Testis (tissue), 3 donors: ENCODE data around the gene MYH11. TPM values are rescaled to one million over a fixed set of nuclear protein-coding genes. Genes with fewer than 3 reads are reported as not detected.

Experiments used
- DNase-seq: peaks from one replicate; pipeline ENCODE4 v3.0.0-alpha.2; 2019
- H3K27ac ChIP-seq, 2 donors: fragments of 200-600 bp; sonication (generic); one replicate each; pipeline ENCODE4 v1.5.1; 2019
- H3K27me3 ChIP-seq: fragments of 200-600 bp; sonication (generic); one replicate; pipeline ENCODE4 v1.5.1; 2019
- H3K36me3 ChIP-seq: fragments of 200-600 bp; sonication (generic); one replicate; pipeline ENCODE4 v1.5.1; 2017; ENCODE audit warnings: low read depth; ENCODE audit errors: missing control alignments
- H3K4me1 ChIP-seq: fragments of 200-600 bp; sonication (generic); one replicate; pipeline ENCODE4 v1.5.1; 2019
- H3K4me3 ChIP-seq, 2 donors: fragments of 200-600 bp; sonication (generic); one replicate each; pipeline ENCODE4 v1.5.1; 2017 to 2019
- H3K9me3 ChIP-seq: fragments of 200-600 bp; sonication (generic); one replicate; pipeline ENCODE4 v1.5.1; 2017
- CTCF ChIP-seq, 3 experiments: fragments of 450-650 bp in 2 of 3; fragments of 200-600 bp in 1 of 3; sonication (generic) in 1 of 3; IDR thresholded peaks; one replicate each; pipeline ENCODE4 v1.5.1; 2016 to 2019; ENCODE audit warnings: antibody characterized with exemption in 3 of 3, mild to moderate bottlenecking in 2 of 3, moderate library complexity in 1 of 3
- POLR2A ChIP-seq: fragments of 450-650 bp; IDR thresholded peaks from one replicate; pipeline ENCODE4 v1.6.1; 2017; ENCODE audit warnings: antibody characterized with exemption, mild to moderate bottlenecking, moderate library complexity
- WGBS, 2 donors: methylation state at CpG; one replicate each; pipeline ENCODE4 v1.1.5; 2018; 5-methylcytosine and 5-hydroxymethylcytosine counted together
- intact Hi-C: fragments of 100-400 bp; cut with DNase I; formaldehyde crosslinking; loops from one replicate; pipeline ENCODE4 v1.15.1; 2023; ENCODE audit warnings: low total_unique reads
- polyA plus RNA-seq: library from polyadenylated mRNA; stranded (reverse); fragments of 350-450 nt; fragmentation: Illumina TruSeq; extraction: RNeasy Lipid Tissue Mini Kit (QIAGEN cat#74804); gene quantifications from one replicate; pipeline ENCODE4 v1.2.3, GENCODE V29; 2014; ENCODE audit warnings: low read depth, low replicate concordance; ENCODE audit not compliant: insufficient read depth
- total RNA-seq, 2 donors: library from RNA; depleted of rRNA; stranded (reverse); fragments of >200 nt; gene quantifications; one replicate each; pipeline ENCODE4 v1.2.3, GENCODE V29; 2016

The MYH11 gene
- total and polyA plus RNA-seq, 3 donors from 2014 or later = 263 to 276 (median 271) TPM

DNA sequence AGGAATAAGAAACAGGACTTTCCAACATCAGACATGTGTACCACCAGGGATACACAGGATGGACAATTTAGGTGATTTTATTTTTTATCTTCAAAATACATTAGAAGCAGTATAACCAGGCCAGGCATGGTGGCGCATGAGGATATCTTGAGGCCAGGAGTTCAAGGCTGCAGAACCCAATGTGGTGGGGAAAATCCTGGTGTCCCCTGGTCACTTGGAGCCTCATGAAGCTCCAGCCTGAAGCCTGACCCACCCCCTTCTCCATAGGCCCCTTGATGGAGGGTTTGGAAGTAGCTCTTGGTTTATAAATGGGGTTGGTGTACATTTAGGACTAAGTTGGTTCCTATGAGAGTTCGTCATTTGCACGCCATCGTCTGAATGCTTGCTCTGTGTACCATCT, 88.6 kb downstream of the MYH11 start:
- H3K4me3 ChIP-seq = no peak overlapping the region
- H3K27ac ChIP-seq = peak overlapping the region in 1 of 2 donors; percentile 83
- H3K36me3 ChIP-seq = no peaks in the 10 kb centered on the region
- TF ChIP-seq CTCF (IDR thresholded peaks at IDR 0.05) = no peak
- TF ChIP-seq POLR2A = no peak
- H3K4me1 ChIP-seq = peaks cover 17% of the 10 kb centered on the region
- H3K27me3 ChIP-seq = no peaks in the 10 kb centered on the region
- 96 to 100% methylated on average over 4 of the region's 4 CpGs for WGBS, 2 donors
- intact Hi-C loops = no loop called here
- H3K9me3 ChIP-seq = no peaks in the 10 kb centered on the region
- no peak for DNase-seq

- H3K27ac ChIP-seq = no peak overlapping the region
Measured at GRCh38 chr16:15766918-15767317, 89.9 kb downstream of the MYH11 start.

DNA sequence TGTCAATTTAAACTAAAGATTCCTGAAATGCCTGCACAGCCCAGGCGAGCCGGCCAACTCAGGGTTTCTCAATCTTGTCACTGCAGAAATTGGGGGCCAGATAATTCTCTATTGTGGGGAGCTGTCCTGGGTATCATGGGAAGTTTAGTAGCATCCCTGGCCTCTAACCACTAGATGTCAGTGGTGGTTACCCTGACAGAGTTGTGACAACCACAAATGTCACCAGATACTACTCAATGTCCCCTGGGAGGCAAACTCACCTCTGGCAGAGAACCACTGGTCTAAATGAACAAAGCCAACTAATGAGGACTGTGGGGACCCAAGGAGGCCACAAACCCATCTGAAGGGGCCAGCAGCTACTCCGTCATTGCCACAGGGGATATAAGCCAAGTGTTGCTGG, 90.9 kb downstream of the MYH11 start:
- TF ChIP-seq CTCF (IDR thresholded peaks at IDR 0.05) = peak; percentile 30 to 61 (median 50)
- TF ChIP-seq POLR2A = no peak
- peak; percentile 47 for DNase-seq
- intact Hi-C loops = no loop called here
- Histone ChIP-seq H3K4me1 (peaks cover 17% of the 10 kb centered on the region), H3K9me3 (no peaks in the 10 kb centered on the region), H3K36me3 (no peaks in the 10 kb centered on the region), H3K27ac (no peak overlapping the region), H3K27me3 (no peaks in the 10 kb centered on the region), H3K4me3 (no peak overlapping the region)
- WGBS, 2 donors = 70 to 78% methylated on average over 3 of the region's 3 CpGs

More at GRCh38 chr16:15766918-15767317, 89.9 kb downstream of the MYH11 start:
- Histone ChIP-seq H3K27me3 (no peaks in the 10 kb centered on the region), H3K36me3 (no peaks in the 10 kb centered on the region), H3K9me3 (no peaks in the 10 kb centered on the region), H3K4me3 (no peak overlapping the region), H3K4me1 (peaks cover 17% of the 10 kb centered on the region)
- no peak for TF ChIP-seq CTCF (IDR thresholded peaks at IDR 0.05)
- no peak for TF ChIP-seq POLR2A
- intact Hi-C loops = no loop called here
- DNase-seq = no peak
- WGBS, 2 donors = 94 to 99% methylated on average over 5 of the region's 5 CpGs

- Histone ChIP-seq H3K36me3 (no peaks in the 10 kb centered on the region), H3K4me3 (no peak overlapping the region), H3K27me3 (no peaks in the 10 kb centered on the region), H3K27ac (no peak overlapping the region), H3K9me3 (no peaks in the 10 kb centered on the region), H3K4me1 (peaks cover 11% of the 10 kb centered on the region)
- no peak for DNase-seq
- 84% methylated on average over 4 of the region's 4 CpGs for WGBS, 2 donors
- TF ChIP-seq POLR2A (no peak), CTCF (IDR thresholded peaks at IDR 0.05) (no peak)
- intact Hi-C loops = no loop called here
Measured at GRCh38 chr16:15765116-15765515, 91.7 kb downstream of the MYH11 start.

DNA sequence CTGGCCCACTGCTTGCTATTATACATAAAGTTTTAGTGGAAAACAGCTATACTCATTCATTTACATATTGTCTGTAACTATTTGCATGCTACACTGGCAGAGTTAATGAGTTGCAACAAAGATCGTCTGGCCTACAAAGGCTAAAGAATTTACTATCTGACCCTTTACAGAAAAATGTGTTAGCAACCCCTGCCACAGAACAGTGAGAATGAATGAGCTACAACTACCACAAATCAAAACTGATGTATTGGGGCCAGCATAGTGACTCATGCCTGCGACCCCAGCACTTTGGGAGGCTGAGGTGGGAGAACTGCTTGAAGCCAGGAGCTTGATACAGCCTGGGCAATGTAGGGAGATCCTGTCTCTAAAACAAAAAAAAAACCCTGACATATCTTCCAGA, 92.7 kb downstream of the MYH11 start:
- DNase-seq = no peak
- Histone ChIP-seq H3K27ac (no peak overlapping the region), H3K36me3 (no peaks in the 10 kb centered on the region), H3K9me3 (no peaks in the 10 kb centered on the region), H3K4me1 (peaks cover 1% of the 10 kb centered on the region), H3K27me3 (no peaks in the 10 kb centered on the region), H3K4me3 (no peak overlapping the region)
- intact Hi-C loops = no loop called here
- WGBS, 2 donors = 74 to 76% methylated on average over 2 of the region's 2 CpGs
- TF ChIP-seq CTCF (IDR thresholded peaks at IDR 0.05) (no peak), POLR2A (no peak)
